C4-2B (cell line): ENCODE results near the gene RASGEF1C.

Experiments
- ZFX ChIP-seq: fragments of 450-650 bp; IDR thresholded peaks from 2 replicates; pipeline ENCODE4 v1.6.1; 2017
- TF ChIP-seq, protein P1 (sequence below): fragments of 450-650 bp; conservative IDR thresholded peaks from 2 replicates; pipeline ENCODE4 v1.5.1; 2017; ENCODE audit warnings: mild to moderate bottlenecking

DNA sequence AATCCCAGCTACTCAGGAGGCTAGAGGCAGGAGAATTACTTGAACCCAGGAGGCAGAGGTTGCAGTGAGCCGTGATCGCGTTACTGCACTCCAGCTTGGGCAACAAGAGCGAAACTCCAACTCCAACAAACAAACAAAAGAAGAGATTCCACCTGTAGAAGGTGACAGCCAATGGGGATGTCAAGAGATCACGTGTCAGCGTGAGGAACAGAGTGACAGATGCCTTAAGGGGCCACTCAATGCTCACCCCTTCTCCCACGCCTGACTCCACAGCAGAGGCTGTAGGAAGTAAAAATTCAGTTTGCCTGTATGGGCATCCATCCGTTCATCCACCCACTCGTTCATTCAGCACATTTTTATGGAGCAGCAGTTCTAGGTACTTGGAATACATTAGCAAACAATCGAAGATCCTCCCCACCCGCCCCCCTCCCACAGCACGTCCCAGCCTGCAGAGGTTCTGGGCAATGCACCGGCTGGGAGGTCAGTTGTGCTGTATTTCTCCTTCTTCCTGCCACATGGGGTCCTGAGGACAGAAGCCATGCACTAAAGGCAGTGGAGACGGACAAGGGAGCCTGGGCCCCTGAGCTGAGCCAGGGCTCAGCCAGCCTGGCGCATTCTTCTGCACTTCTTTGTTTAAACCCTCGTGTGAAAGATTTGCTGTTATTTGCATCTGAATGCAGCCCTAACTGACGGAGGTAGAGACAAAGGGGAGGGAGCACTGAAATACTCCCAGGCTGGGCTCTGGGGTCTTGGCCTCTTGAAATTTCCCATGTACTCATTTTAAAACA lies 126.2 kb downstream of the RASGEF1C start:
- TF ChIP-seq, protein P1, sequence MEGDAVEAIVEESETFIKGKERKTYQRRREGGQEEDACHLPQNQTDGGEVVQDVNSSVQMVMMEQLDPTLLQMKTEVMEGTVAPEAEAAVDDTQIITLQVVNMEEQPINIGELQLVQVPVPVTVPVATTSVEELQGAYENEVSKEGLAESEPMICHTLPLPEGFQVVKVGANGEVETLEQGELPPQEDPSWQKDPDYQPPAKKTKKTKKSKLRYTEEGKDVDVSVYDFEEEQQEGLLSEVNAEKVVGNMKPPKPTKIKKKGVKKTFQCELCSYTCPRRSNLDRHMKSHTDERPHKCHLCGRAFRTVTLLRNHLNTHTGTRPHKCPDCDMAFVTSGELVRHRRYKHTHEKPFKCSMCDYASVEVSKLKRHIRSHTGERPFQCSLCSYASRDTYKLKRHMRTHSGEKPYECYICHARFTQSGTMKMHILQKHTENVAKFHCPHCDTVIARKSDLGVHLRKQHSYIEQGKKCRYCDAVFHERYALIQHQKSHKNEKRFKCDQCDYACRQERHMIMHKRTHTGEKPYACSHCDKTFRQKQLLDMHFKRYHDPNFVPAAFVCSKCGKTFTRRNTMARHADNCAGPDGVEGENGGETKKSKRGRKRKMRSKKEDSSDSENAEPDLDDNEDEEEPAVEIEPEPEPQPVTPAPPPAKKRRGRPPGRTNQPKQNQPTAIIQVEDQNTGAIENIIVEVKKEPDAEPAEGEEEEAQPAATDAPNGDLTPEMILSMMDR: no peak
- no peak for TF ChIP-seq ZFX
